Endothelial cell of hepatic sinusoid (primary cell): ENCODE measurements around the gene NAPEPLD.
"Not testable (repeated sequence)": the region's sequence is repeated elsewhere in the genome, so short reads cannot be mapped to it uniquely, and the experiment has no call there.

Source experiments
- in situ Hi-C: cut with HindIII; loops from 2 replicates; pipeline ENCODE4 v1.10.0; 2017; ENCODE audit warnings: low sequenced_read_pairs

The NAPEPLD gene

DNA sequence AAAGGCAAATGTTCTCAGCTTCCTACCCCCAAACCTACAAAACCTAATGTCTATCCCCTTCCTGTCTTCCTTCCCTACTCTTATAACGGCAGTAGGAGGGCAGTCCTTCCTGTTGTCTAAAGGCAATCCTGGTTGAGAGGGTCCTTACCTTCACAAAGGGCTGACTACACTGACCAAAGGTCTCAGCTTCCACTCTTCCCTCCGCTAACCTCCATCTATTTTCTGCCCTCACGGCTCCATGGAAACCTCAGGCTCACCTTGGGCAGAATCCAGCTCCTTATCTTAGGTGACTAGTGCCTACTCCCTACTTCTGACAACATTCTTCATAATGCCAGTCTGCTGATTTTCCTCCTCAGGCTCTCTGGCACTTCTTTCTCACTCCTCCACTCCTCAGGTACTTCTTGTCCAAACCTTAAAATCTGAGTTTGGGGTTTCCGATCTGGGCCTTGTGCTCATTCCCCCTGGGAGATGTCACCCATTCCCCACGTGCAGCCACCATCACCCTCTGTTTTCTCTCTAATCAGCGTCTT is 74.8 kb downstream of the NAPEPLD start:
- in situ Hi-C loops, result no loop called here

DNA sequence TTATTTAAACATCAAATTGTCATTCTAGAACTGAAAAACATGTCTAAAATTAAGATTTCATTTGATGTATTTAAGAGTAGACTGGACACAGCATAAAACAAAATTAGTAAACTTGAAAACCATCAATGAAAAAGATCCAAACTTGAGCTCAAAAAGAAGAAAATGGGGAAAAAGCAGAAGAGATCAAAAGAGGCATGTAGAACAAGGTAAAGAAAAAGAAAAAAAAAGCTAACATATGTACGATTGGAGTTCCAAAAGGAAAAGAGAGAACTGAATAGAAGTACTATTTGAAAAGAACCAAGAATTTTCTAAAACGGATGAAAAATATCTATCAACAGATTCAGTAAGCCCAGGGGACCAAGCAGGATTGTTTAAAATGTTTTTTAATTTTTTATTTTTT is 77.9 kb downstream of the NAPEPLD start:
- in situ Hi-C loops, result no loop called here

DNA sequence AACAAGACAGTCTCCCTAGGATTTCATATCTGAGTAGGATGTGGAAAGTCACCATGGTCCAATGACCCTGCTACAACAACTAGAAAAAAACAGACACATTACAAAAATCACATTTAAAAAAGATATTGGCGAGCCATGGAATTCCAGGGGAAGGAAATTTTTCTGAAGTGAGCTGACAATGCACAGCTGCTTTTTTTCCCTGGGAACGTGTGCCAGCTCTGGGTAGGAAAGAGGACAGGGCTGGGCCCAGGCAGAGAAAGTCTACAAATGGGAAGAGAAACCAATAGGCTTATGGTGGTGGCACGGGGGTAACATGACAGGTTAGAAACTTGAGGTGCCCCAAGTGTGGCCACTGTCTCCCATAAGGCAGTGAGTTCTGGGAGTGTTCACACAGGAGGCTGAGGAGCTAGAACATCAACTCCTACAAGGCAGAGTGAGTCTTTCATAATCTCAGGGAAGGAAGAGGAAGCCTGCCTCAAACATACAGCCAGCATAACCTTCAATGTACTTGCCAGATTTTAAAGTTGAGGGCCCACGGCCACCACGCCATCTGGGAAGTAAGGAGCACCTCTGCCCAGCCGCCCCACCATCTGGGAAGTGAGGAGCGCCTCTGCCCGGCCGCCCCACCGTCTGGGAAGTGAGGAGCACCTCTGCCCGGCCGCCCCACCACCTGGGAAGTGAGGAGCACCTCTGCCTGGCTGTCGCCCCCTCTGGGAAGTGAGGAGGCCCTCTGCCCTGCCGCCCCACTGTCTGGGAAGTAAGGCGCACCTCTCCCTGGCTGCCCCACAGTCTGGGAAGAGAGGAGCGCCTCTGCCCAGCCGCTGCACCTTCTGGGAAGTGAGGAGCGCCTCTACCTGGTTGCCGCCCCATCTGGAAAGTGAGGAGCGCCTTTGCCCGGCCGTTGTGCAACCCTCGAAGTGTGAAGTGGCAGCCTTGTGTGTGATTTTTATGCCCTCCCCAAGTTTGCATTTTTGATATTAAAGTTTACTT is 80.2 kb downstream of the NAPEPLD start:
- in situ Hi-C loops, result no loop called here

DNA sequence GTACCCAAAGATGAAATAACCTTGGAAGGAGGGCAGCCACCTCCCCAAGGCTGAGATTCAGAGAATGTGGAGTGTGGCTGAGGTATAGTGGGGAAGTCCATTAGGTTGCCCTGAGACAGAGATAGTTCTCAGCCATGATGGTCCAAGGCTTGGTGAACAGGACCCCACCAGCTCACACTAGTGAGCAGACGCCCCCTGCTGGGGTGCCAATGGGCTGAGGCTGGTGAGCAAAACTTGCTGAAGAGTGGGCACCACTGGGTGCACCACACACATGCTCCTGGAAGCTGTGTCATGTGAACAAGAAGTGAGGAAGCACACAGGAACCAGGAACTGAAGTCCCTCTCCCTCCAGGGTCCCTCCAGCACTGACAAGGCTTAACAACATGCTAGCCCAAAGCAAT is 83.2 kb downstream of the NAPEPLD start:
- in situ Hi-C loops, result no loop called here

DNA sequence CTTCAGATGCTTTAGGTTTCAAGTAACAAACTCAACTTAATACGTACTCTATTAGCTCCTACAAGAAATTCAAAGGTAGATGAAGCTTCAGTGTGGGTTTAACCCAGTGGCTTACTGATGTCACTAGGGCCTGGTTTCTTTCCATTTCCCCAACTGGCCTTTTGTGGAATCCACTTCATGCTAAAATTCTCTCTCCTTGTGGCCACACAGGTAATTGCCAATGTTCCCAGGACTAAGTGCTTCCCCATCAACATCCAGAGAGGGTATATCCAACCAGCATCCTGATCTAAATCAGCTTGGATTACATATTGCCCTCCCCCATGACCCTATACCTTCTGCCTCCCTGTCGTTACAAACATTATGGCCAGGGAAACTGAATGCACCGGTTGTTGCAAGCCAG is 85.0 kb downstream of the NAPEPLD start:
- in situ Hi-C loops, result no loop called here

DNA sequence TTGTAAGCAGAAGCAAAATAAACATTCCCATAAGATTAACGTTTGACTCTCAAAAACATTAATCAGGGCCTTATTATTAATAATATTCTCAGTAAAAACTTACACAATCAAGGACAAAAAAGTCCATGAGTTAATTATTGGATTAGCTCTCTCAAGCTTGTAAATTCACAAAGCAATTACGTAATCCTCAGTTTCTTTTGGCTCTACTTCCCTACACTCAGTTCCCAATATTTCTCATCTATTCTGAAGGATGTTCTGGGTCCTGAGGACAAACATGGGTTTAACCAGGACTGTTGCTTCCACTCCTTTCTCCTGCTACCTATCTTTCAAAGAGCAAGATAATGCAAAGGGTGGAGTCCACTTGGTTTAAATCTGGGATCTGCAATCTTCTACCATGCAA is 89.4 kb downstream of the NAPEPLD start:
- in situ Hi-C loops, result no loop called here

DNA sequence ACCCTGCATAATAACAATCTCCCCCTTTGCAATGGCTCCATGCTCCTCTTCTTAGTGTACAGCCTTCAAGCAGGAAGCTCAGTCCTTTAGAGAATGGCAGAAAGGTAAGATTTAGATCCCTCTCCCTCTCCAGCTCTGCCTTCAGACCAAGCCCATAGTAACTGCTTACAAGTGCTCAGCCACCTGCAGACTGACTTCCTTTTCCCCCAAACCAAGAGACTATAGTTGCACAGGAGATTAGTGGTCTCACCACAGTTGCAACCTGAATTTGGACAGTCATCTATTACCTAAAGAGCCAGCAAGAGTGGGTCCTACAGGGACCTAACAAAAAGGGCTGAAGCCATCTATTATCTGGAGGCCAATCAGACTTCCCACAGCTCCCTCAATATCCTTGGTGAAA is 90.8 kb downstream of the NAPEPLD start:
- in situ Hi-C loops, result no loop called here

DNA sequence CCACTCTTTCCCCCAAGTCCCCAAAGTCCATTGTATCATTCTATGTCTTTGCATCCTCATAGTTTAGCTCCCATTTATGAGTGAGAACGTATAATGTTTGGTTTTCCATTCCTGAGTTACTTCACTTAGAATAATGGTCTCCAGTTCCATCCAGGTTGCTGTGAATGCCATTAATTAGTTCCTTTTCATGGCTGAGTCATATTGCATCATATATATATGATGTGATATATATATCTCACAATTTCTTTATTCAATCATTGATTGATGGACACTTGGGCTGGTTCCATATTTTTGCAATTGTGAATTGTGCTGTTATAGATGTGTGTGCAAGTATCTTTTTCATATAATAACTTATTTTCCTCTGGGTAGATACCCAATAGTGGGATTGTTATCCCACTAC is 92.9 kb downstream of the NAPEPLD start:
- in situ Hi-C loops, result not testable (repeated sequence)

DNA sequence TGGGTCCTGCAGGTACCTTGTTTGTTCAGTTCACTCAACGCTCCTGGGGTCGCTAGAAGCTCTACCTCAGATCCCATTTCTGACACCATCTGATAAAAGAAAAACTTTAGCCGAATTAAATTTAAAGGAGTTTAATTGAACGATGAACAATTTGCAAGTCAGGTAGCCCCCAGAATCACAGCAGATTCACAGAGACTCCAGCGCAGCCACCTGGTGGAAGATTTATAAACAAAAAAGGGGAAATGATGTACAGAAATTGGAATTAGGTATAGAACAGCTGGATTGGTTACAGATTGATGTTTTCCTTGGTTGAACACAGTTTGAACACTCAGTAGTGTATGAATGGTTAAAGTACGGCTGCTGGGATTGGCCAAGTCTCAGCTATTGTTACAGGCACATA is 97.4 kb downstream of the NAPEPLD start:
- in situ Hi-C loops, result no loop called here
